ENCODE measurements around the gene TST. TPM values are rescaled to one million over a fixed set of nuclear protein-coding genes. Genes with fewer than 3 reads are reported as not detected.
A peak's percentile ranks its signal among the peaks of the same experiment; 100 is the strongest.

Gene TST
- total and polyA plus RNA-seq, 2 of the 8 experiments (the other 6 are each of a cell fraction or from before 2014, with no cell fraction given): 22.6 to 61.6 TPM

- H2AK5ac ChIP-seq (ENCODE audit: low read depth, low read length): no peak overlapping the region
- no peaks in the 10 kb centered on the region for H4K20me1 ChIP-seq (replicated peaks in 1 of 2; ENCODE audit: control insufficient read depth in 1 of 2, insufficient read depth in 2 of 2, low read length in 2 of 2)
- no peak overlapping the region for H2BK5ac ChIP-seq (ENCODE audit: low read depth, low read length)
- no peaks in the 10 kb centered on the region for H3K4me1 ChIP-seq (replicated peaks in 1 of 4; ENCODE audit: control insufficient read depth in 3 of 4, insufficient read depth in 4 of 4, low read length in 3 of 4)
- WGBS, 2 experiments (ENCODE audit: extremely low coverage in 1 of 2, insufficient coverage in 1 of 2, insufficient read length in 1 of 2, insufficient replicate concordance in 2 of 2, low coverage in 1 of 2, low lambda C conversion rate in 2 of 2, missing lambda C conversion rate in 1 of 2): 70% methylated on average over 8 of the region's 8 CpGs; no CpG with 5 or more reads in 1 of the 2 experiments
- no peak overlapping the region for H4K5ac ChIP-seq (ENCODE audit: insufficient read length, low read depth, low read length)
- TF ChIP-seq TAF7 (optimal IDR thresholded peaks at IDR 0.05; ENCODE audit: borderline replicate concordance, low read depth, low read length) (no peak), RAD21 (IDR thresholded peaks at IDR 0.05 in 1 of 2, conservative IDR thresholded peaks at IDR 0.05 in 1 of 2; ENCODE audit: low read depth in 2 of 2, low read length in 2 of 2) (peak; percentile 64 to 77), CTCF (IDR thresholded peaks at IDR 0.05; ENCODE audit: control extremely low read depth in 1 of 3, insufficient read depth in 1 of 3, low read depth in 1 of 3, low read length in 3 of 3) (peak; percentile 71 to 79 (median 77))
- H3K14ac ChIP-seq (ENCODE audit: insufficient read length): no peak overlapping the region
- no peak overlapping the region for H3K56ac ChIP-seq (replicated peaks; ENCODE audit: insufficient read length, low read depth, low read length)
- H3K36me3 ChIP-seq (ENCODE audit: control insufficient read depth in 2 of 4, insufficient read depth in 4 of 4, low read length in 3 of 4): no peaks in the 10 kb centered on the region
- ChIA-PET POLR2A (ENCODE audit: partially characterized antibody) (interaction anchor here (0.7 kb wide), 1 partner anchor 138 kb away, joined by 3 read pairs; no protein-coding TSS in a partner anchor), CTCF (ENCODE audit: partially characterized antibody) (interaction anchor here (0.7 to 2.8 kb wide), 16 partner anchors 9 to 450 kb away, joined by 3 to 26 read pairs (median 3); a partner anchor contains a TSS)
- DNase-seq (ENCODE audit: low read depth in 1 of 2, low spot score in 2 of 2) (peak in 1 of 2 experiments; percentile 87), FAIRE-seq (peak; percentile 32)
- no peak overlapping the region for H3K18ac ChIP-seq (ENCODE audit: extremely low read depth, low read length)
- H2BK12ac ChIP-seq (ENCODE audit: low read depth, low read length): no peak overlapping the region
- H3K4ac ChIP-seq (replicated peaks; ENCODE audit: insufficient read length, low read depth, low read length): no peak overlapping the region
- no peak overlapping the region for H3K27ac ChIP-seq (ENCODE audit: low read depth, low read length)
- H3K79me2 ChIP-seq (ENCODE audit: control insufficient read depth in 1 of 2, insufficient read depth in 2 of 2, low read length in 2 of 2): no peaks in the 10 kb centered on the region
- no peak overlapping the region for H2BK120ac ChIP-seq (replicated peaks; ENCODE audit: low read depth, low read length)
- no peaks in the 10 kb centered on the region for H3K23me2 ChIP-seq (ENCODE audit: low read depth, low read length)
- no peak overlapping the region for H2BK15ac ChIP-seq (ENCODE audit: low read length)
- H3K23ac ChIP-seq (ENCODE audit: insufficient read length): no peak overlapping the region
- H3K9me3 ChIP-seq (ENCODE audit: insufficient read depth in 2 of 2, low read depth in 1 of 2, low read length in 1 of 2): peaks cover 9 to 16% of the 10 kb centered on the region in 2 experiments
- no peak overlapping the region for H2AFZ ChIP-seq (ENCODE audit: low read length)
- H3K4me3 ChIP-seq (ENCODE audit: extremely low read depth in 1 of 4, insufficient read depth in 2 of 4, low read depth in 3 of 4, low read length in 4 of 4): no peak overlapping the region
- peaks cover 0 to 3% (median 0%) of the 10 kb centered on the region in 4 experiments; a peak in 2 of 7 replicates for H3K27me3 ChIP-seq (replicated peaks in 1 of 4; ENCODE audit: control insufficient read depth in 3 of 4, extremely low read depth in 1 of 4, insufficient read depth in 3 of 4, low read length in 3 of 4)
- no peak overlapping the region for H3K9ac ChIP-seq (replicated peaks in 1 of 4; ENCODE audit: extremely low read depth in 1 of 4, low read depth in 3 of 4, low read length in 3 of 4)
- no peak overlapping the region for H3K4me2 ChIP-seq (ENCODE audit: insufficient read depth in 1 of 2, low read depth in 2 of 2, low read length in 2 of 2)
- H4K91ac ChIP-seq (replicated peaks; ENCODE audit: insufficient read length, low read length): no peak overlapping the region
- H4K8ac ChIP-seq (ENCODE audit: extremely low read depth, insufficient read depth, low read length): no peak overlapping the region
- no peaks in the 10 kb centered on the region for H3K79me1 ChIP-seq (ENCODE audit: low read depth, low read length)
- H2BK20ac ChIP-seq (ENCODE audit: low read length): no peak overlapping the region
These were observed 32.9 kb downstream of the TST start for GRCh38 chr22:36986242-36986821.

Data from H1 (cell line).